ENCODE measurements around the gene CD14.

- TF ChIP-seq CTCF (IDR thresholded peaks at IDR 0.05) (no peak), POLR2A (IDR thresholded peaks at IDR 0.05) (no peak)
Observed at GRCh38 chr5:140622301-140622700, 10.7 kb downstream of the CD14 start.
